Mononuclear cell (primary cell): ENCODE data around the gene HERC2. TPM values are rescaled to one million over a fixed set of nuclear protein-coding genes. Genes with fewer than 3 reads are reported as not detected.
"Not testable (repeated sequence)": the region's sequence is repeated elsewhere in the genome, so short reads cannot be mapped to it uniquely, and the experiment has no call there.

ENCODE experiments used
- H3K27me3 ChIP-seq: 2 replicates; pipeline ENCODE4 v1.6.0; 2011; ENCODE audit warnings: low read length, control low read depth; ENCODE audit not compliant: insufficient read depth
- H3K4me1 ChIP-seq: 2 replicates; pipeline ENCODE4 v1.5.1; 2011; ENCODE audit warnings: mild to moderate bottlenecking, low read length, control low read depth; ENCODE audit not compliant: insufficient read depth
- H3K4me3 ChIP-seq: 2 replicates; pipeline ENCODE4 v1.5.1; 2011; ENCODE audit warnings: mild to moderate bottlenecking, low read length, moderate library complexity
- H3K9me3 ChIP-seq: 2 replicates; pipeline ENCODE4 v1.5.1; 2011; ENCODE audit warnings: low read depth, mild to moderate bottlenecking, control low read depth, low read length
- total RNA-seq: library from RNA; depleted of rRNA; stranded (reverse); fragments of >200 nt; gene quantifications from one replicate; pipeline ENCODE4 v1.2.3, GENCODE V29; 2012

HERC2 gene
- total RNA-seq, 1 donor, result 18.5 TPM

DNA sequence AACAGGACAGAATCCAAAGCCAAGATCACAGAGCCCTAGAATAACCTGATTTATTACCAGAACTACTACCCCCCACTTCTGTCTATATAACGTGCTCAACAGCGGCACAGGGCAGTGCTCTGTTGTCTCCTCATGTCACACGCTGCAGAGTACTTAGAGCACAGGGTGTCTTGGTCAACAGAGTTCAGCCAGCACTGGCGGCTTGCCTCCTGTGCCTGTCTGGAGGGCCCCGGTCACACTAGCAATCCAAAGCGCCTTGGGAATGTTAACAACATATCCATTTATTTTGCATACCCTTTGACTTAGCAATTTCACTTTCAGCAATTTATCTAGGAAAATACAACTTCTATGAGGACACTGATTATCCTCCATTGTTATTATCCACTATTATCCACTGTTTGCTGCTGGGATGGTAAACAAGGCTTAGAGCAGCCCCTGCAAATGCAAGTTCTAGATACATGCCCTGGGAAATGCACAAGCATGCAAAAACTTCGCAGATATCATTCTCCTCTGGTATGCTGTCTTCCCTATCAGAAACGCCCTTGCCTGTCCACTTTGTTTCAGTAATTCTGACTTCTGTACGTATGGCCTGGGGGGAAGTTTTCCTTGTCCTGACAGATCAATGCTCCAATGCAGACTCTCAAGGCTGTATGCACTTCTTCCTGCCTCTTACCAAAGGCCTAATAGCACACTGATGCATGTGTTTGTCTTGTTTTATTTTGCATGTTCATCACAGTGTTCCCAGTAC, 136.7 kb downstream of the HERC2 start:
- no peaks in the 10 kb centered on the region for H3K9me3 ChIP-seq
- no peaks in the 10 kb centered on the region for H3K4me1 ChIP-seq
- H3K4me3 ChIP-seq, result no peak overlapping the region
- H3K27me3 ChIP-seq, result no peaks in the 10 kb centered on the region

DNA sequence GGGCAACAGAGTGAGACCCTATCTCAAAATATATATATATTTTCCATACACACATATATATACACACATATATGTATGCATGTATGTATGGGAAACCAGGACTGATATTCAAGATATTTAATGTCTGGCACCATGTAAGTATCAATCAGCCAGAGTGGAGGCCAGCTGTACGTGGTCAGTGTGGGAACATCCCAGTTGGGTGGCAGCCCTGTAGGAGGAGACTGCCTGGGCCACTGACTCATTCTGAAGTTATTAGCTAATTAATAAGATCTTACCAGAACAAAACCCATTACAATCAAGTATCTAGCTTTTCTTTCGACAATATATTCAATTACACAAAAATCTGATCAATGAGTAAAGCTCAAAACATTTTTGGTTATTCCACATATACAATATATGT, 137.8 kb downstream of the HERC2 start:
- H3K4me1 ChIP-seq, result no peaks in the 10 kb centered on the region
- no peaks in the 10 kb centered on the region for H3K27me3 ChIP-seq

DNA sequence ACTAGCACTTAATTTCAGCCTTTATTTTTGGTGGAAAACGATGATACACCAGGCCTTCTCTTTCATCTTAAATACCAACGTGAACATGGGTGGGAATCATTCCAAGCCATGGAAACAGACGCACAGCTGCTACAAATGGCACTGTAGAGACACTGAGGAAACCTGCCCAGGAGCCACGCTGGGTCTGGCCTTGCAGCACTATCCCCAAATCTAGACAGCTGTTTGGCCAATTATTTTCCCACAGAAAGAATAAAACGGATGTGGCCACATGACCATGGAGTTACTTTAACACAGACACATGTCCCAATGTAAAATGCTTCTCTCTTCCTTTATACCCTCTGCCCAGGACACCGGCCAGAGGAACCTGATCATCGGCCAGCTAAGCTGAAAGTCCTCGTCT, 139.2 kb downstream of the HERC2 start:
- no peak overlapping the region for H3K4me3 ChIP-seq

More for the DNA sequence above, 137.8 kb downstream of the HERC2 start:
- H3K9me3 ChIP-seq, result no peaks in the 10 kb centered on the region
- no peak overlapping the region for H3K4me3 ChIP-seq

DNA sequence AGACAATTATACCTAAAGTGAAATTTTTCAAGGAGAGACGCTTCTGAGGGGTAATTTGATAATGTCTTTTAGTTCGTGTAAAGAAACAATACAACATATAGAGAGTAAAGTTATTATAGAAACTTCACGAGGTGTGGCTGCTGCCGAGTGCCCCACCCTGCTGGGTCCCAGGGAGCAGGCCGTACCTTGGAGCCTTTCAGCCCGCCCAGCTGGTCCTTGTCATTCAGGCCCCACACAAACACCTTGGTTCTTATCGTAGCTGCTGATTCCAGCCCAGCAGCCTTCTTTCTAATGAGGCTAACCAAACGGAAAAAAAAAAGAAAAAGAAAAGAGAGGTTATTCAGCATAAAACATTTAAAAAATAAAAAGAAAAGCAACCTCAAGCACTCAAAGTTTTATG, 139.8 kb downstream of the HERC2 start:
- Histone ChIP-seq H3K9me3 (no peaks in the 10 kb centered on the region), H3K4me1 (peaks cover 4% of the 10 kb centered on the region), H3K27me3 (no peaks in the 10 kb centered on the region), H3K4me3 (no peak overlapping the region)

More for the DNA sequence above, 139.2 kb downstream of the HERC2 start:
- no peaks in the 10 kb centered on the region for H3K27me3 ChIP-seq
- H3K9me3 ChIP-seq, result no peaks in the 10 kb centered on the region
- peaks cover 4% of the 10 kb centered on the region for H3K4me1 ChIP-seq

DNA sequence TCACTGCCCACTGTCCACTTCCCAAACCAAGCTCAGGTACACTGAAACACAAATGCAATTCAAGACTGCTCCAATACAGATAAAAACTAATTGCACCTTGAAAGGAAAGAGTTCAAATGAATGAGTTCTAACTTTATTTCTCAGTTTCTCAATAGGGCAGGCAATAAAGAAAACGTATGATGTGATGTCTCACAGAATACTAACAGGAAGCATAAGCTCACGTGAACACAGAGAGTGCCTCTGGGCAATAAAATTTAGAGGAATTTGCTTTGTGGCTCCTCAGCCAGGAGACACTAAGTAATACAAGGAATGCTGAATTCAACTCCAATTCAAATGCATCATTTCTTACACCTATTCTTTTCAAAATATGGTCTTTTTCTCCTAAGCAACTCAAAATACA, 140.6 kb downstream of the HERC2 start:
- Histone ChIP-seq H3K9me3 (no peaks in the 10 kb centered on the region), H3K4me3 (no peak overlapping the region), H3K4me1 (peaks cover 4% of the 10 kb centered on the region), H3K27me3 (no peaks in the 10 kb centered on the region)

DNA sequence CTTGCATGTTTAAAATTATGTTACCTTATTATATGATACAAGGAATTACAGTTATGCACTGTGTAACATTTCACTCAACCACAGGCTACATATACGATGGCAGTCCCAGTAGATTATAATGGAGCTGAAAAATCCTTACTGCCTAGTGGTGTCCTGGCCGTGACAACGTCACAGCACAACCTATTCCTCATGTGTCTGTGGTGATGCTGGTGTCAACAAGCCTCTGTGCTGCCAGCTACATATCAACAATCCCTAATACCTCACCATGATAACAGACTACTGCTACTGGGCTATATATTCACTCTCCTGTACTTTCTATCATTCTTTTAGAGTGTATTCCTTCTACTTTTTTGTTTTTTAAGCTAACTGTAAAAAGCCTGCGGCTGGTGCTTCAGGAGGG, 142.7 kb downstream of the HERC2 start:
- no peak overlapping the region for H3K4me3 ChIP-seq
- peaks cover 4% of the 10 kb centered on the region for H3K4me1 ChIP-seq
- no peaks in the 10 kb centered on the region for H3K27me3 ChIP-seq
- H3K9me3 ChIP-seq, result no peaks in the 10 kb centered on the region

DNA sequence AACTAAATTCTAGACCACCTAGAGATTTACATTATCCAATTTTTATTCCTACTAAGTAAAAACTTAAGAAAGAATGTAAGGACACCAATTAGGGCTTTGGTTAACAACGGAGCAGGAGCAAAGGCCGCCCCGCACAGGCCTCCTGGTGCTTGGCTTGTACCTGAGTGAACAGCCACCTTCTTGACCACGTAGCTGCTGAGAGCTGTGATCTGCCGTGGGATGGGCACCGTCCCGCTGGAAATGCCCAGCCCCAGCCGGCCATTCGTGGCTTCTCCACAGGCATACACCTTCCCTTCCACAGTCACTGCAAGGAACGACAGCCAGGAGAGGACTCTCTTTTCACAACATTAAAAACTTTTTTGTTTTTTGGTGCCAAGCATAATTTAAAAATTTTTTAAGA, 143.3 kb downstream of the HERC2 start:
- H3K27me3 ChIP-seq, result no peaks in the 10 kb centered on the region
- peaks cover 4% of the 10 kb centered on the region for H3K4me1 ChIP-seq
- no peak overlapping the region for H3K4me3 ChIP-seq
- H3K9me3 ChIP-seq, result no peaks in the 10 kb centered on the region

DNA sequence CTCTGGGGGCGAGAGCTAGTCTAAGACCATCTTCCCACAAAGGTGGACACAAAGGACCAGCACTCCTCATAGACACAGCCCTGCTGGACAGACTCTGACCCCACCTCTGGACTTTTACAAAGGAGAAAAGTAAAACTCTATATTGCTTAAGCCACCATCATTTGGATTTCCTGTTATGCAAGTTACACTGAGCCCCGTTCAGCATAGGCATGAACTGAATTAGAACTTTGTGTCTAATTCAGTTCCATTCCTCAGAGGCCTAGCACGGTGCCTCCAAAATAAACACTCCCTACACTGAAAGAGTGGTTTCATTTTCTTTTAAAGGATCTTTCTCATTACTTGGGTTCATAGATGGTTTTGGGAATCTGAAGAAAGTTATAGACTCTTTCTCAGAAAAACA, 143.7 kb downstream of the HERC2 start:
- H3K4me3 ChIP-seq, result no peak overlapping the region
- H3K27me3 ChIP-seq, result no peaks in the 10 kb centered on the region
- H3K4me1 ChIP-seq, result peaks cover 4% of the 10 kb centered on the region
- H3K9me3 ChIP-seq, result no peaks in the 10 kb centered on the region

DNA sequence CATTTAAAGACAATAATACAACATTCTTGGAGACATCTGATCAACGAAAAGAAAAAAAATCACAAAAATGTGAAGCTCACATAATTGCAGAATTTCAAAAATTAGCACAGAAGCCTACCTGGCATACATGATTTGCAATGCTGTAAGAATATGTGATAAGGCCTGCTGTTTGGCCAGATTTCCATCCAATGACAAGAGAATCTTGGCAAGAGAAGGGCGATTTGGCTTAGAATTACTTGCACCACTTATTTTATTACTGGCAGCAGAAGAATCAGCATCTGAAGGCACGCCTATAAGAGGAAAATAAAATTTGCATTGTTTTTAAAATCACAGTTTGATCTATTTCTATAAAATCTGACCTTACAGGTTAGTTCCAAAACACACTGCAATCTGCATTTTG, 152.6 kb downstream of the HERC2 start:
- no peaks in the 10 kb centered on the region for H3K27me3 ChIP-seq
- no peak overlapping the region for H3K4me3 ChIP-seq
- H3K4me1 ChIP-seq, result no peaks in the 10 kb centered on the region
- no peaks in the 10 kb centered on the region for H3K9me3 ChIP-seq

DNA sequence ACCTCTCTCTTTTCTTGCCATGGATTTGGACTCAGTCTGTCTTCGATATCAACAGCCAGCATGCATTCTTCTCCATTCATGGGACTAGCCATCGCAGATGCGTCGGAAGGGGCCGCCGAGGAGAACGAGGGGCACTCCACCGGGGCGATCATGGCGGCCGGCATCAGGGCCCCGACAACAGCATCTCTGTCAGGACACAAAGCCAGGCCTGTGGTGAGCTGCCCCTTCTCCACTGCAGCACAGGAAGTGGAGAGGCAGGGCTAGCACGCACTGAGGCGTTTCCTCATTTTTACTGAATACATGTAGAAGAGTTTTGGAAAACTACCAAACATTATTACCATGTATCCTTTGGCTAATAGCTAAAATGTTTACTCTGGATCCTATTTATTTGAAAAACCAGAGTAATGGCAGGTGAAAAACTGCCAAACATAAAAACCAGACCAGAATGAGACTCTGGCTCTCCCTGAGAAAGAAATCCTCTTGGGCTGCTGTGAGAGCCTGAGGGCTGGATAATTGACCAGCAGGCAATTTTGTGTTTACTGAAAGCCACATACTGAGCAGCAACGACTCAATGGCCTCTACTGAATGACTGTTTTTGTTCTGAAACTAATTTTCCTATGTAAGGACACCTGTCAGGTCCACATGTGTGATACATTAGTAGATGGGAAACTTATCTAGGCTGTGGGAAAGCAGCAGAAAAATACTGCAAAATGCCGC, 153.4 kb downstream of the HERC2 start:
- H3K9me3 ChIP-seq, H3K4me3 ChIP-seq, H3K27me3 ChIP-seq, H3K4me1 ChIP-seq: not testable (repeated sequence)

DNA sequence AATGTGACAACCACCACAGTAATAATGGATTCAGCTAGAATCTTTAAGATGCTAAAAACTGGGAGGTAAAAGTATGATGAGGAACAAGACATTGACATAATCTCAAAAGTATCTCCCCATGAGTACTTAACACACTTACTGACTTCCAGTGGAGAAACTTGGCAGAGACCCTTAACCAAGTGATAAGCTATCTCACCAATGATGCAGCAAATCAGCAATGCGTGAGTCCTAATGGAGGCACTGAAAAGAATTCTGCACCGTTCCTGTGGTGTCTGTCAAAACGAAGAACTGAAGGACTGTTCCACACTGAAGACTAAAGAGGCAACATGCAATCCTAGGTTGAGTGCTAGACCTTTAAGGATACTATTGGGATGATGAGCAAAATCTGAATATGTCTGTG, 154.9 kb downstream of the HERC2 start:
- Histone ChIP-seq H3K4me3 (no peak overlapping the region), H3K27me3 (no peaks in the 10 kb centered on the region), H3K9me3 (no peaks in the 10 kb centered on the region), H3K4me1 (no peaks in the 10 kb centered on the region)

DNA sequence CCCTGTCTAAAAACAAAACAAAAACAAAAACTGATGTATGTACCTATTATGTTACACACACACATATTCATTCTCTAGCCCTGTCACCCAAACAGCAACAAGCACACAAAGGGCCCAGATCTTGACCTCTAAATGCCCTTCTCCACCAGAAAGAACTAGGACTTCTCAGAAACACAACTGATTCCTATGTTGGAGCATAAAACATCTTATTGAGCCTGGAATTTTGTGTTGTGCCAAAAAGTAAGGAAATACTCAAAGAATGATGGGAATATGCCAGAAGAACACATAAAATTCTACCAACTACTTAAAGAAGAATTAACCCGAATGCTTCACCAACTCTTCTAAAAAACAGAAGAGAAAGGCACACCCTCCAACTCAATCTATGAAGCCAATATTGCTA, 156.2 kb downstream of the HERC2 start:
- H3K4me1 ChIP-seq, result no peaks in the 10 kb centered on the region
- H3K9me3 ChIP-seq, result no peaks in the 10 kb centered on the region
- no peaks in the 10 kb centered on the region for H3K27me3 ChIP-seq
- H3K4me3 ChIP-seq, result no peak overlapping the region

DNA sequence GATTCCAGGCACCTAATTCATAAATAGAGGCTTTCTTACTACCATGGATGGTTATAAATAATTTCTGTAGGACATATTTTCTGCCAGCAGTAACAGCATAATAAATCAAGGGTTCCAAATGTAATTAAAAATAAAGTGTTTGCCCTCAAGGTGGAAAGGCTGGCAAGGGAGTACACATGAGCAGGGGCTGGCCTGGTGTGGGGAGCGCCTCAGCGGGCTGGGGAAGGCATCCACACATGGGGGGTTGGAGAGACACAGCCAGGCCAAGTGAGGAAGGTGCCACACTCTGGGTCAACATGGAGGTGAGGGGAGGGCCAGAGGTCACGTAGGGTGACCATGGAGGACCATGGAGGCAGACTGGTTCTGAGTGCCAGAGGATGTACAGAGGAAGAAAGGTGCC, 157.1 kb downstream of the HERC2 start:
- Histone ChIP-seq H3K4me1 (no peaks in the 10 kb centered on the region), H3K4me3 (no peak overlapping the region), H3K27me3 (no peaks in the 10 kb centered on the region), H3K9me3 (no peaks in the 10 kb centered on the region)

DNA sequence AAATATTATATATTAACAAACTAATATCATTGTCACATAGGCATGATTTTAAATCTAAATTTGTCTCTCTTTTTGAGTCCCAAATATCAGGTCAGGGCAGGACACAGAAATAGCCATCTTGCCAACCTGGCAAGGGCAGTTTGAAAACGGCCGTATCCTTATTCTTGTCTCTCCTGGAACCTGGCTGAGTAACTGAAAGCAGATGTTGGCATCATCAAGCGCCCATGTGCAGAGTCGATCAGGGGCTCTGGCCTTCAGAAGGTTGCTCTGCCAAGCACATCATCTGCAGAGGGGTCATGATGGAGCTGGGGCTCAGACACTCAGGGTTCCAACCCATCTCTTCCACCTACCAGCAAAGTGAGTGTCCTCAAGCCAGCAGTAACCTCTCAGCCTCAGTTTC, 167.7 kb downstream of the HERC2 start:
- Histone ChIP-seq H3K27me3 (no peaks in the 10 kb centered on the region), H3K4me1 (no peaks in the 10 kb centered on the region), H3K9me3 (no peaks in the 10 kb centered on the region), H3K4me3 (no peak overlapping the region)

DNA sequence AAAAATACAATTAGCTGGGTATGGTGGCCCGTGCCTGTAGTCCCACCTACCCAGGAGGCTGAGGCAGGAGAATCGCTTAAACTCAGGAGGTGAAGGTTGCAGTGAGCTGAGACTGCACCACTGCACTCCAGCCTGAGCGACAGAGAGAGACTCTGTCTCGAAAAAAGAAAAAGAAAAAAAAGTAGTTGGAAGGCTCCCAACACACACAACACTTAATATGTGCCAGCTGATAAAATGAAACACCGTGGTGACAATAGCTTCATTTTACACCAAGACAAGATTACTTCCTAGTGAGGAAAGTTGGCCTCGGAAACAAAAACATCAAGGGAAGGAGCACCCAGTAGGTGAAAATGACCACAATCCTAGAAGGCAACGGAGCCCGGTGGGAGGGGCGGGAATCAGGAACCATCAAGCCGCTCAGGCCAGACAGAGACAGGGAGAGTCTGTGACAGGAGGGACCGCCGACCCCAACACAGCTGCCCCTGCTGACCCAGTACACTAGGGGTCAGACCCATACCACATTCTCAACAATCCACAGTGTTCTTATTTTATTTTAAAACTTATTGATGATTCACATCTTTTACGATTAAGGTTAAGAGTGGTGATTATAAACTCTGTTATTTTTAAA, 168.4 kb downstream of the HERC2 start:
- H3K4me3 ChIP-seq, result no peak overlapping the region
- H3K9me3 ChIP-seq, result no peaks in the 10 kb centered on the region
- no peaks in the 10 kb centered on the region for H3K4me1 ChIP-seq
- H3K27me3 ChIP-seq, result no peaks in the 10 kb centered on the region
